IPS-18a (cell line): ENCODE results near the gene KCNMB2.
"Not testable (repeated sequence)": the region's sequence is repeated elsewhere in the genome, so short reads cannot be mapped to it uniquely, and the experiment has no call there.

ENCODE experiments used
- H3K27ac ChIP-seq: one replicate; pipeline ENCODE4 v1.5.1; 2013; ENCODE audit warnings: low read length
- H3K27me3 ChIP-seq: one replicate; pipeline ENCODE4 v1.6.1; 2013; ENCODE audit warnings: mild to moderate bottlenecking, low read length; ENCODE audit not compliant: control insufficient read depth, insufficient read depth
- H3K36me3 ChIP-seq: one replicate; pipeline ENCODE4 v1.6.1; 2013; ENCODE audit warnings: low read depth, low read length; ENCODE audit not compliant: control insufficient read depth
- H3K4me1 ChIP-seq: one replicate; pipeline ENCODE4 v1.6.1; 2013; ENCODE audit warnings: low read depth, low read length; ENCODE audit not compliant: control insufficient read depth
- H3K4me3 ChIP-seq: one replicate; pipeline ENCODE4 v1.5.1; 2013; ENCODE audit warnings: low read length
- H3K9ac ChIP-seq: one replicate; pipeline ENCODE4 v1.6.1; 2013; ENCODE audit warnings: mild to moderate bottlenecking, low read length, moderate library complexity
- H3K9me3 ChIP-seq: one replicate; pipeline ENCODE4 v1.6.1; 2013; ENCODE audit warnings: low read depth, low read length; ENCODE audit not compliant: control insufficient read depth

Gene KCNMB2

DNA sequence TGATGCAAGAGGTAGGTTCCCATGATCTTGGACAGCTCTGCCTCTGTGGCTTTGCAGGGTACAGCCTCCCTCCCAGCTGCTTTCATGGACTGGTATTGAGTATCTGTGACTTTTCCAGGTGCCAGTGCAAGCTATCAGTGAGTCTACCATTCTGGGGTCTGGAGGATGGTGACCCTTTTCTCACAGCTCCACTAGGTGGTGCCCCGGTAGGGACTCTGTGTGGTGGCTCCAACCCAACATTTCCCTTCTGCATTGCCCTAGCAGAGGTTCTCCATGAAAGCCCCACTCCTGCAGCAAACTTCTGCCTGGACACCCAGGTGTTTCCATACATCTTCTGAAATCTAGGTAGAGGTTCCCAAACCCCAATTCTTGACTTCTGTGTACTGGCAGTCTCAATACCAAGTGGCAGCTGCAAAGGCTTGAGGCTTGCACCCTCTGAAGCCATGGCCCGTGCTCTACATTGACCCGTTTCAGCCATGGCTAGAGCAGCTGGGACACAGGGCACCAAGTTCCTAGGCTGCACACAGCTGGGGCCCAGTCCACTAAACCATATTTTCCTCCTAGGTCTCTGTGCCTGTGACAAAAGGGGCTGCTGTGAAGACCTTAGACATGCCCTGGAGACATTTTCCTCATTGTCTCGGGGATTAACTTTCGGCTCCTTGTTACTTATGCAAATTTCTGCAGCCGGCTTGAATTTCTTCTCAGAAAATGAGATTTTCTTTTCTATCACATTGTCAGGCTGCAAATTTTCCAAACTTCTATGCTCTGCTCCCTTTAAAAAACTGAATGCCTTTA is 209.8 kb downstream of the KCNMB2 start:
- H3K27me3 ChIP-seq, H3K36me3 ChIP-seq, H3K4me3 ChIP-seq, H3K4me1 ChIP-seq, H3K9me3 ChIP-seq, H3K9ac ChIP-seq, H3K27ac ChIP-seq: not testable (repeated sequence)

DNA sequence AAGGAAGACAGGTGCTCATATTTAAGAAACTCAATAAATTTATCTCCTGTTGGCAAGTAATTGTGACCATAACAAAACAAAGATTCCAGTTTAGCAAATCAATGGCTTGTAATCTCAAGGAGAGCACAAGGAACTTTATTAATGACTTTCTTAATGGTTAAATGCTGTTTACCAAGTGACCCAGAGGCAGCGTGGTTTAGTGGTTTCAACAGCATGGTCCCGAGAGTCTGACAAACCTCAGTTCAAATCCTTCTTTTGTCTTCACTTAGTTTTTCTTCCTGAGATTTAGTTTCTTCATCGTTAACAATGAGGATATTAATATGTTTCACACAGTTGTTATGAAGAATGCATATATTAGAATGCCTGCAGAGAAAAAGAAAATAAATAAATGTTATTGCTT is 212.6 kb downstream of the KCNMB2 start:
- no peaks in the 10 kb centered on the region for H3K27me3 ChIP-seq
- no peak overlapping the region for H3K27ac ChIP-seq
- no peaks in the 10 kb centered on the region for H3K9me3 ChIP-seq
- H3K4me1 ChIP-seq: no peaks in the 10 kb centered on the region
- H3K36me3 ChIP-seq: no peaks in the 10 kb centered on the region
- no peak overlapping the region for H3K4me3 ChIP-seq
- no peak overlapping the region for H3K9ac ChIP-seq

GRCh38 chr3:178749471-178749870 is 213.2 kb downstream of the KCNMB2 start:
- no peak overlapping the region for H3K4me3 ChIP-seq
- no peaks in the 10 kb centered on the region for H3K9me3 ChIP-seq
- H3K27me3 ChIP-seq: no peaks in the 10 kb centered on the region
- no peaks in the 10 kb centered on the region for H3K36me3 ChIP-seq
- H3K4me1 ChIP-seq: no peaks in the 10 kb centered on the region
- no peak overlapping the region for H3K27ac ChIP-seq
- no peak overlapping the region for H3K9ac ChIP-seq

GRCh38 chr3:178750639-178751300 is 214.5 kb downstream of the KCNMB2 start:
- no peak overlapping the region for H3K27ac ChIP-seq
- H3K36me3 ChIP-seq: no peaks in the 10 kb centered on the region
- no peak overlapping the region for H3K4me3 ChIP-seq
- no peaks in the 10 kb centered on the region for H3K9me3 ChIP-seq
- no peaks in the 10 kb centered on the region for H3K4me1 ChIP-seq
- H3K9ac ChIP-seq: no peak overlapping the region
- H3K27me3 ChIP-seq: no peaks in the 10 kb centered on the region

- Histone ChIP-seq H3K4me1 (no peaks in the 10 kb centered on the region), H3K27me3 (no peaks in the 10 kb centered on the region), H3K9me3 (no peaks in the 10 kb centered on the region)
Measured at GRCh38 chr3:178752843-178753242, 216.6 kb downstream of the KCNMB2 start.

DNA sequence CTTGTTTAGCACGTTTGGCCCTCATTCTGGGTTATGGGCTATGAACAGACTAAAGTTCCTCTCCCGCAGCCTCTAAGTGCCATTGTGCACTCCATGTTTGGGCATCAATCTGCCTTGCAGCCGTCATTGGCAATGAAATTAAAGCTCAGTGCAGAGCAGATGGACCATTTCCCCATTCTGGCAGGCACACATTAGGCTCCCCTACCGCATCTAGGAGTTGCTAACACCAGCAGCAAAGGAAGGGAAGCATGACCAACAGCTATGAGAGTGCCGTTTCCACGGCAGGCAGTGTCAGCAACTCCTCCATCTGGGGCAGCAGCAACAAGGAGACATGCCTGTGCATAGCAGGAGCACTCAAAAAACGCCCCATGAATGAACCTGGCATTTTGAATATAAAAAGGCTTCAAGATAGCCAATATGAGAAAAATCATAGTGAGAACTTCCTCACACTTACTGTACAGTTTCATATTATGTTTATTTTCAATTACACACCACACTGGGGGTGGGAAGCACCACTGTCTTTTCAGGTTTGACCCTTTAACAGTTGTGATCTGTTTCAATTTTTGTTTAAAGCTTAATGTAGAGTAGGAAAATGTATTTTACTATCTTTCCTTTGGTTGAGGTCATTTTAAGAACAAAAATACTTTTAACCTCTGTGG is 218.7 kb downstream of the KCNMB2 start:
- Histone ChIP-seq H3K4me1 (no peaks in the 10 kb centered on the region), H3K36me3 (no peaks in the 10 kb centered on the region), H3K27ac (no peak overlapping the region), H3K9me3 (no peaks in the 10 kb centered on the region), H3K9ac (no peak overlapping the region), H3K27me3 (no peaks in the 10 kb centered on the region), H3K4me3 (no peak overlapping the region)

More at GRCh38 chr3:178752843-178753242, 216.6 kb downstream of the KCNMB2 start:
- Histone ChIP-seq H3K36me3 (no peaks in the 10 kb centered on the region), H3K9ac (no peak overlapping the region), H3K27ac (no peak overlapping the region), H3K4me3 (no peak overlapping the region)

GRCh38 chr3:178761024-178761423 is 224.8 kb downstream of the KCNMB2 start:
- H3K27me3 ChIP-seq: no peaks in the 10 kb centered on the region
- no peak overlapping the region for H3K27ac ChIP-seq
- no peaks in the 10 kb centered on the region for H3K4me1 ChIP-seq
- H3K9me3 ChIP-seq: no peaks in the 10 kb centered on the region
- no peak overlapping the region for H3K4me3 ChIP-seq
- no peak overlapping the region for H3K9ac ChIP-seq
- no peaks in the 10 kb centered on the region for H3K36me3 ChIP-seq

GRCh38 chr3:178761461-178761860 is 225.2 kb downstream of the KCNMB2 start:
- H3K9ac ChIP-seq: no peak overlapping the region
- H3K27ac ChIP-seq: no peak overlapping the region
- no peaks in the 10 kb centered on the region for H3K27me3 ChIP-seq
- H3K9me3 ChIP-seq: no peaks in the 10 kb centered on the region
- H3K4me1 ChIP-seq: no peaks in the 10 kb centered on the region
- no peak overlapping the region for H3K4me3 ChIP-seq
- H3K36me3 ChIP-seq: no peaks in the 10 kb centered on the region

DNA sequence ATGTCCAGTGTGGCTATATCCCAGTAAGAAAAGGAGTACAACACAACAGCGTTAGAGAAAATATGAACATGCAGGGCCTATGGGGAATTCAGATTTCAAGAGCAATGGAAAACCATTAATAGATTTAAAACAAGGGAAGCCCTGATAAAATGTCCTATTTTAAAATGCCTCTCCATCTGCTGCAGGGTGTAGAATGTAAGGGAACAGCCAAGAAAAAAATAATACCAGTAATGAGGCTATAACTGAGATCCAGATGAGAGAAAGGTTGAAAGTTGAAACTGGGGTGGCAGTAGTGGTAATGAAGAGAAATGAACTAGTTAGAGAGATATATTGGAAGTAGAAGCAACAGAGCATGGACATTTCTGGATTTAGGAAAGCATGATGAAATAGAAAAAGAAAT is 226.1 kb downstream of the KCNMB2 start:
- Histone ChIP-seq H3K9ac (no peak overlapping the region), H3K4me1 (no peaks in the 10 kb centered on the region)

GRCh38 chr3:178765472-178765871 is 229.2 kb downstream of the KCNMB2 start:
- no peaks in the 10 kb centered on the region for H3K36me3 ChIP-seq
- H3K27me3 ChIP-seq: no peaks in the 10 kb centered on the region
- peaks cover 6% of the 10 kb centered on the region for H3K4me1 ChIP-seq
- no peak overlapping the region for H3K9ac ChIP-seq
- H3K27ac ChIP-seq: no peak overlapping the region
- H3K9me3 ChIP-seq: no peaks in the 10 kb centered on the region
- no peak overlapping the region for H3K4me3 ChIP-seq

More for the DNA sequence above, 226.1 kb downstream of the KCNMB2 start:
- Histone ChIP-seq H3K9me3 (no peaks in the 10 kb centered on the region), H3K27me3 (no peaks in the 10 kb centered on the region), H3K27ac (no peak overlapping the region), H3K36me3 (no peaks in the 10 kb centered on the region), H3K4me3 (no peak overlapping the region)

DNA sequence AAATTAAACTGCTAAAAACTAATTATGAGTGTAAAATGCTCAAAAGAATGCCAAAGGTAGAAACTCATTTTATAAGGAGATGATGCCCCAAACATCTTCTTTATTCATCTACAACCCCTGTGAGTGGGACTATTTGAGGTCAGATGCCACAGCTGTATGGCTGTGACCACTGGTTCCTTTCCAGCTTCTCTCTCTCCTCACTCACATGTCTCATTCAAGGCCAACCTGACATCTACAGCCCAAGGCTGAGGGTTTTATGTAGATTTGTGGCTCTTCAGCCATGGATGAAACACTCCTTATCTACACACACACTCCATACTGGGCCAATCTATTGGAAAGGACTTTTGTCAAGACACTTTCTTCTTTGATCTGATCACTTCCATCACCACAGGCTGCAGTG is 231.3 kb downstream of the KCNMB2 start:
- no peaks in the 10 kb centered on the region for H3K36me3 ChIP-seq

More for the DNA sequence above, 231.3 kb downstream of the KCNMB2 start:
- H3K9me3 ChIP-seq: no peaks in the 10 kb centered on the region
- H3K9ac ChIP-seq: no peak overlapping the region
- H3K4me1 ChIP-seq: peaks cover 6% of the 10 kb centered on the region
- no peak overlapping the region for H3K4me3 ChIP-seq
- no peaks in the 10 kb centered on the region for H3K27me3 ChIP-seq
- no peak overlapping the region for H3K27ac ChIP-seq
